NCI-H69 (cell line): Measurements from ENCODE around the gene DPCD.

Experiments used
- DNase-seq: peaks from one replicate; lab custom pipeline; 2025; lab: John Stamatoyannopoulos, UW

Gene DPCD

DNA sequence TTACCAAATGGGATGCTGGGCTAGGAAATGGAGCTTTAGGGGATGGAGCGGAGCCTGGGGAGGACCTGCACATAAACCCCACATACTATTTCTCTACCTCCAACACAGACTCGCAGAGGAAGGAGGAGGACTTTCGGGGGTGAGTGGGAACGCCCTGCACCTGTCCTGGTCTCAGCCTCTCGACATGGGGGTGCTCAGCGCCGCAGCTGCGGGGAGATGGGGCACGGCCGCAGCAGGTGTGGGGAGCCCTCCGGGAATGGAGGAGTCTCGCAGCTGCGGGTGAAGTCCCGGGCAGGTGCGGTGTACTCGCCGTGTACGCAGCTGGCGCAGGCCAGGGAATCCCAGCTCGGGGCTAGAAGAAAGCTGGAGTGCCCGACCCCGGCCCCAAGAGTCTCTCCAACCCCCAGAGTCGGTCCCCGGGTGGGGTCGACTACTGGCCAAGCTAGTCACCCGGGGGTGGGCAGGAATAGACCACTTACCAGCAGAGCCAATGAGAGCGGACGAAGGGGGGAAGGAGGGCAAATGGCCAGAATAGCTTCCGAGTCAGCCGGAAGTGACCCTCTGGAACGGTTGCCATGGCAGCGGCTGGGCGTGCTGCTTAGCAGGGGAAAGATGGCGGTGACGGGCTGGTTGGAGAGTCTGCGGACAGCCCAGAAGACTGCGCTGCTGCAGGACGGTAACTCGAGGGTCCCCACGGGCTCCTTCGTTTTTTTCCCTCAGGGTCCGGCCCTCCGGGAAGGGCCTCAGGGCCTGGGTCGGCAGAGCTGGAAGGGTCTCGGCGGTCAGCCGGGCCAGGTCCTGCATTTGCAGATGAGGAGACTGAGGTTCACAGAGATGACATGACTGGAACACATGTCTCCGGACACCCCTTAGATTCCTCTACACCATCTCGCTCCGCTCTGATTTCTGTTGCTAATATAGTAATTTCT, at the start of gene DPCD, which contains the start of gene POLL:
Gene DPCD, plus strand, starts transcription at position 597 of the 929 bp plus-strand sequence. Its CDS starts 16 bp downstream, at position 613.
Gene POLL, minus strand, starts transcription at position 533 of the 929 bp plus-strand sequence. CDS start 897 bp downstream, outside the sequence.
- DNase-seq: peak; percentile 90

DNA sequence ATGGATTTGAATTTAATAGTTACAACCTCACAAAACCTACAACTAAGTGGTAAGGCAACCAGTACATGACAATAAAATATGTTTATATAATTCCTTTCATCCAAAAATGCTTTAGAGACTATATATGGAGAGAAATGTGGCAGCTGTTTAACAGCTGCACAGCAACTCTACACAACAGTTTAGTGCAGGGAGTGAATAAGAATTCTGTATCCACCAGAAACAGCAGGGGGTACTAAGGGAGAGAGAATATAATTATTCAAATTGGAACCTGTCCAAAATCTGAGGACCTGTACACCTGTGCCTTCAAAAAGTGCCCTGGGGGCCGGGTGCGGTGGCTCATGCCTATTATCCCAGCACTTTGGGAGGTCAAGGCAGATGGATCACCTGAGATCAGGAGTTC, 49.7 kb upstream of the DPCD start:
- DNase-seq: peak; percentile 90

DNA sequence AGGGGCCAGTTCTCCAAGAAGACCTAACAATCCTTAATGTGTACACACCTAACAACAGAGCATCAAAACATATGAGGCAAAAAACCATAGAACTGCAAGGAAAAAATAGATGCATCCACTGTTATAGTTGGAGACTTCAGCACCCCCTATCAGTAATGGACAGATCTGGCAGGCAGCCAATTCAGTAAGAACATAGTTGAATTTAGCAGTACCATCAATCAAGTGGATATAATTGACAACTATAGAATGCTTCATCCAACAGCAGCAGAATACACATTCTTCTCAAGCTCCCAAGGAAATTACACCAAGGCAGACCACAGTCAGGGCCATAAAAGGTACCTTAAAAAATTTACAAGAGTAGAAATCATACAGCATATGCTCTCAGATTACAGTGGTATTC, 42.2 kb upstream of the DPCD start:
- peak; percentile 64 for DNase-seq

DNA sequence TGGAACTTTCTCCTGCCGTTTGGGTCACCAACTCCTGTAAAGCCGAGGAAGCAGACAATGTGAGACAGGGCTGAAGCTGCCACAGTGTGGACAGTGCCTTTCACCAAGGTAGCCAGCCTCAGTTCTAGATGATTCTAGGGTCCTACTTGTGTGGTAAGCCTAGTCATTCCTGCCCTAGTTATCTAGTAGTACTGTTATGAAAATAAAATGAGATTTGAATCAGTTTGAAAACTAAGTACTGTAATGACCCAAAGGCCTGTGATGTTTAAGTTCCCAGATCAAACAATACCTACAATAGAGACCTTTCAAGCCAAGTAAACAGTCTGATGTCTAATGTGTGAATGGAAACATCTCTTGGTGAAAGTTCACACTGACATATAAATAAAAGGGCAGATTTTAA, 37.2 kb upstream of the DPCD start:
- DNase-seq: no peak

DNA sequence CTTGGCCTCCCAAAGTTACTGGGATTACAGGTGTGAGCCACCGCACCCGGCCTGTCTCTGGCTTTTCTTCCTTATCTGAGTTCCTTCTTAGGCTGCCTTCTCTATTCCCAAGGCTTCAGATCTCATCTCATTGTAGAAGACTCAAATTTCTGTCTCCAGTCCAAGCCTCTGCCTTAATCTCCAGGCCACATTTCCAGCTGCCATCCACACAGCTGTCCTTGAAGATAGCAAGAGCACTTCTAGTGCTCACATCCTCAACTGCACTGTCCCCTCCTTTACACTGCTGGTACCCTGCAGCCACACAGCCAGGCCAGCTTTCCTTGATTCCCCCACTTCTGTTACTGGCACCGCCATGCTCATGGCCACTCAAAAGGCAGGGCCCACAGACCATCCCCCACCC, 35.7 kb upstream of the DPCD start:
- no peak for DNase-seq

DNA sequence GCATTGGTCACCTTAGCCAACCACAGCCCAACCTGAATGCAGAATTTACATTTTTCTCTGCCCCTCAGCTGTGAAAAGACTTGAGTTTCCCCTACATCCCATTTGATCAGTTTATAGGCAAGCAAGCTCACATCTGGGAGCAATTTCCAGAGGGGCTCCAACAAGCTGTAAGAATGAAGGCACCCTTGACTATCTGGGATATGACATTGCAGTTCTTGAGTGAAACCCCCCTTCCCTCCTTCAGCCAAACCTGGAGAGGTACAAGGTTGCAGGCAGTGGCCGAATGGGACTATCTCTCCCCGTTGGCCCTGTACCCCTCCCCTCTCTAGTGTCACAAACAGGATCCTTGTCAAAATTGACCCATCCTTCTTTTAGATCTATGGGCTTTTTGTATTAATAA, 30.6 kb upstream of the DPCD start:
- no peak for DNase-seq

DNA sequence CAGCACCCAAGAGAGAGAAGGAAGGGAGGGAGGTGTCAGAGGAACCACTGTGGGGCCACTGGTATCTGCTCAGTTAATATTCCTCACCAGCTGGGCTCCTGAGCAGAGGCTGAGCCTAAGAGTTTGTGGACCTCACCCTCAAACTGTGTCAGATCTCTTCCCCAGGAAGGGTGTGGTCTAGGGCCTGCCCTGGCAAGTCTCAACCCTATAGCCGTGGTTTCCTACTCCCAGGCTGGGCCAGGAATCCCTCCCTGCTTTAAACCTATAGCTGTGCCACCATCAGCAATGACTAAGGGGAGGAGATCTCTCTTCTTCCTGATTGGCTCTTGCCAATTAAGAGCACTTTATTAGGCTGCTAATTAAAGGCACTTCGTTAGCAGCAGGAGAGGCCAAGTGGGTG, 29.9 kb upstream of the DPCD start:
- DNase-seq: peak; percentile 47

DNA sequence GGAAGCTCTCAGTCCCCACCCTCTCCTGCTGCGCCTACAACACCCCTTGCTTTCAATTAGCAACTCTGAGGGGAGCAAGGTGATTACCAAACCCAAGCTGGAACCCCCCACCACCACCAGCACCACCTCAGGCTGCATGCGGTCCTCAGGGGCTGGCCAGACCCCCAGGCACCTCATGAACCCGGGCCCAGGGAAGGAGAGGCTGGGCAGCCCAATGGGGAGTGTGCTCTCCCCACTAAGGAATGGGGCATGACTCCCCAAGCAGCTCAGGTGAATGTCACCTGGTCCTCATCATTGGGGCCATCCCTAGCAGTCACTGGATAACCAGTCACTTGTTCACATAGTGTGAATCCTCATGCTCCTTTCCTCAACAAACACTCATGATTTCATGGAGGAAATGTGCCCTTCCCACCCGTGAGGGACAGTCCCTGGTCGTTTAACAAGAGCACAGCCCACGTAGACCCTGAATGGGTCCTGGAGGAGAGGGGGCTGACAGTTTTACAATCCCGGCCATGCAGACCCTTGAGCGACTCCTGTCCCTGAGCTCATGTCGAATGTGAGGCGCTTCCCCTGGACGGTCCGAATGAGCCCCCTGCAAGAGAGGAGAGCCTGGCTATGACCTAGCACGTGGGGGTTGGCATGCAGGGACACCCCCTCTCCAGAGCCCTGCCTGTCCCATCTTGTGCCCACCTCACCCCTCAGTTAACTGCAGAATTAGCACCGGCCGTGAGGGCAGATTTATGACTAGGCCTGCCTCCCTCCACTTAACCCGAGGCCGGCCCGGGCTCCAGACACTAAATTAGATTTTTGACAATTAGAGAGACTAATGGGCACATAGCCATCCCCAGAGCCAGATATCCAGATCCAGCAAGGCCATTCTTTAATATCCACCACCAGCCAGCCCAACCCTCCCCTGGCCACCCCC, 29.2 kb upstream of the DPCD start:
- peak; percentile 27 for DNase-seq

DNA sequence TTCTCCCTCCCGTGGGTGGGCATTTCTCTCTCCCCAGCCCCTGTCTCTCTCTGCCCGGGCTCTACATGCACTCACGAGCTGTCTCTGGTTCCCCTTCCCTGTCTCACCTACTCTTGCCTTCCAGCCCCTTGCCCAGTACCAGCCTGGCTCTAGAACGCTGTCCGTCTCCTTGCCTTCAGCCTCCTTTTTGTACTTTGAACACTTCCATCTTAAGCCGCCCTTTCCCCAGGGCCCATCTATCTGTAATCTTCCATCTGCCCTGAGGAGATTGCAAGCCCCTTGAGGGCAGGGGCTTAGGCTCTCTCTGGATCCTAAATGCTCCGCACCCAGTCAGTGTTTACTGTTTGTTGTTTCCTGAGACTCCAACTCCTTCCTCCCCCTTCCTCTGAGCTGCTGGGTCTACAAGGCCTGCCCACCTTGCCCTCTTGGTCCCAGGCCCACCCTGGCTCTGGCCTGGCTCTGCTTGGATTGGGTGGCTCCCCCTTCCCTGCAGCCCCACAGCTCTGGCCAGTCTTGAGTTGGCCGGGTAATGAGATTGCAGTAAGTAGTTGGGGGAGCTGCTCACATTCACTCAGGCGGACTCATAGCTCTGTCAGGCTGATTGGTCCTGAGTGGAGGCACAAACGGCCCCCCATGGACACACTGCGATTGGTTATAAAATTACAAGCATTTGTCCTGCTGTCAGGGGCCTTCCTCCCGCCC, 28.4 kb upstream of the DPCD start:
- peak; percentile 33 for DNase-seq

DNA sequence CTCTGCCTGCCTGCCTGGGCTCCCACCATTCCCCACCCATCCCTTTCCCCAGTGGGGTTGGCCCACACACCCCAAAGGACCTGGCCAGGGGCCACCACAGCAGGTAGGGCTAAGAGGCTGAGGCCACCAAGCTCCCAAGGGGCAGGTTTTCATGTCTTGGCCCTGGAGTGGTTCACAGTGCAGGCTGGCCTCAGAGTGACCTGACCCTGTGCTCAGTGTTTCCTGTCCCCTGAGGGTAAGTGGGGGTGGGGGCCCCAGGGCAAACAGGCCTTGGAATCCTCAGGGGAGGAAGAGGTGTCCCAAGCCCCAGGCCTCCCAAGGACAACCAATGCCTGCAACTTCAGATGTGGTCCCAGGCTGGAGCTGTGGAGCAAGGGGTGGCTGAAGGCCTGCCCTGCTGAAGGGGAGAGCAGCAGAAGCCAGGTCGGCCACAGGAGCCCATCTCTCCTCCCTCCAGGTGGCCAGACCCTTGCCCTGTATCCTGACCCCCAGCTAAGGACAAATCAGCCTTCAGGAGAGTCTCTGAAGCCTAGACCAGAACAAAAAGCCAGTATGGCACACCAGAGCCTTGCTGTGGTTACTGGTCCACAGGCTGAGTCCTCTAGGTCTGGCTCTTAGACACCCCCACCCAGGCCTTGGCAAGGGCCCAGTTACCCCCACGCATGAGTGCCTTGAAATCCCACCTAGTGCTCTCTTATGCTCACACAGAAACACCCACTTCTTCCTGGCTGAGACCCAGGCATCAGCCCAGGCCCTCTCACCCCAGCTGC, 27.6 kb upstream of the DPCD start:
- DNase-seq: peak; percentile 87

DNA sequence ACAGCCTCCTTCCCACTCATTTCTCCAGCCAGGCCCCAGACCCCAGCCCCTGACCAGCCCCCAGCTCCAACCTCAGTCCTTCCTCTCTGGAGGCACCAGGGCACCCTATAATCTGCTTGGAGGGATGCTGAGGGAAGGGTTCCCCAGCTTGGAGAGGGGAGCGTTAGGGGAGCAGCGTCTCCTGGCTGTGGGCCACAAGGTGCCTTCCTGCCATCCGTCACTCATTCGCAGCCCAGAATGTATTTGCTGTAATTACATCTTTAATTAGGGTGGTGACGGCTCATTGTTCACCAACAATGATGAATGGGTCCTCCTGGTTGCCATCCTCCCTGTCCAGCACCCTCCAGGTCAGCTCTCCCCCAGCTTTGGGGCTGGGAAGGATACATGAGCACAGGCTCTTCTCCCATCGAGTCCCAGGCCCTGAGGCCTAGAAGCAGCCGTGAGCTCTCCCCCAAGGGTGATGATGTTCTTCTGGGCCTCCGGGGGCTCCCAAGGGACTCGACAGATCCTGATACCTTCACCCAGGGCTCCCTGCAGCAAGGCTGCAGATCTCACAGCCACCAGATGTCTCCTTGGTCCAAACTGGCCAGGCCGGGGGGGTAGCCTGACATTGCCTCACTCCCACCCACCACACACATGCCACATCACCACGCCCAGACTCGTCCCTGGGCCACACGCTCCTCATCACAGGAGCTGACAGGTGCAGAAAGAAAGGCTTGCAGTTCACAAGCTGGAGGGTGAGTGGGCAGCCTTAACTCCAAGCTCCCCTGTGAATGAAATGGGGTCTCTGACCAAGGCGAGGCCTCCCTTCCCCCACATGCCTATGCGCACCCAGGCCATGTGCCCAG, 26.8 kb upstream of the DPCD start:
- peak; percentile 90 for DNase-seq

DNA sequence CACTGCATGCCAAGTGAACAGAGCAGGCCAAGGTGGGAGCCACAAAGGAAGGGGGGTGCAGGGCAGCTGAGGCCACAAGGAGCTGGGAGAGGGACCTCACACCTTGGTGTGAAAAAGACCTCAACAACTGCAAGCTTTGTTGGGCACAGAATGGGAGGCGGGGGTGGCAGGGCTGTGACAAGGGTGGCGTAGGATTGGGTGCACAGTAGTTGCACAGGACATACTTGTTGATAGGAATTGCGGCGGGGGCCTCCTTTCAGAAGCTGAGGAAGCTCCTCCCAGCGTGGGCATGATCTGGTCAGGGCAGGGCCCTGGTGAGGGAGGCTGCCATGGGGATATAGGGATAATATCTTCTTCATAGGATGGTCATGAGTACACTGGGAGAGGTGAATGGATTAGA, 25.9 kb upstream of the DPCD start:
- no peak for DNase-seq

DNA sequence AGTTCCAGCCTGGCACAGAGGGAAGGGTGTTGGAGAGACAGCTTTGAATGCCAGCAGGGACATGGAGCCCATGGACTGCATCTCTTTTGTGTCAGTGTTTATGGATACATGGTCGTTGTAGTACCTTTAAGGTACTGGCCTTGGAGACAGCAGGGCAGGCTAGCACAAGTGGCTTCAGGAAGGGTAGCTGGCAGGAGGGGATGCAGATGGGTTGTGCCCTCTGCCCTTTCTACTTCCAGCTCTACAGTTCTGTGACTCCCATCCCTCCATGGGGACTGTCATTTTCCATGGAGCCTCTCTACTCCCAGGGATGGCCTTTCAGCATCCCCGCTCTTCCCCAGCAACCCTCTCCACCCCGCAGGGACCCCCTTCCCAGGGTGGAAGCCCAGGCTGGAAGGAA, 25.1 kb upstream of the DPCD start:
- DNase-seq: no peak

DNA sequence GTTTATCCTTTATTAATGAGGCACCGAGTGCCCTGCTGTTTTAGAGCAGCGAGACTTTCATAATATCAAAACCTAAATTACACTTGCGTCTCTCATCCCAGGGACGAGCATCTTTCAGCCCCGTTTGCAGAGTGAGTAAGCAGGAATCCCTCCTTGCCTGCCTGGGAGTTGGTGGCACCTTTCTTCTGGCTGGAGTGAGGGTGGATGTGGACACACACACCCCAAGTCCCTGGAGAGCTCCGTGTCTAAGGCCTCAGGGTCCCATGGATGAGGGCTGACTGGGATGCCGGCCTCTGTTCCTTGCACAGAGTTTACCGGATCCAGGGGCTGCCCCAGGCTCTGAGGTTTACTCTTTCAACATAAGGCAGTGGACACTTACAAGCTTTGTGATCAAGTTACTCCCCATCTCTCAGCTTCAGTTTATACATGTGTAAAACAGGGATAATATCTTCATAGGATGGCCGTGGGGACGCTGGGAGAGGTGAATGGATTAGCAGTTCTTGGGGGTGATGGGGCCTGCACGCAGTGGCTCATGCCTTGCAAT, 24.6 kb upstream of the DPCD start:
- no peak for DNase-seq

DNA sequence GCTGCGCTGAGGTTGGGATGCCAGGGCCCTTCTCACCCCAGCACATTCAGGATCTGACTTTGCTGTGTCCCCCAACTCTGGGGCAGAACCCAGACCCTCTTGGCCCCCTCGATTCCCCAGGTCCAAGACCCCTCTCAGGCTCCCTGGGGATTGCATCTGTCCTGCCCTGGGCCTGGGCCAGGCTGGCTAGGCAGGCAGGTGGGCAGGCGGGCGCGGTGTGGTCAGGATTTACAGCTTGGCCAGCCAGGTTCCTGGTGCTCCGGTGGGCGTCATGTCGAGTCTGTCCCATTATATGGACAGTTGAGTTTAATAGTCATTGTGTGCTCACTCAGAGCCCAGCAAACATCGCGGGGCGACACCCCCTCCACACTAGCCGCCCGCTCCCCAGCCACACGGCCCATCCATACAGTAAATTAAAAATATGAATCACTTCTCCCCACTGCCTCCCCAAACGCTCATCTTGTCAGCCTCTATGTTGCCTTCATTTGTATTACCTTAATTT, 23.6 kb upstream of the DPCD start:
- peak; percentile 74 for DNase-seq

DNA sequence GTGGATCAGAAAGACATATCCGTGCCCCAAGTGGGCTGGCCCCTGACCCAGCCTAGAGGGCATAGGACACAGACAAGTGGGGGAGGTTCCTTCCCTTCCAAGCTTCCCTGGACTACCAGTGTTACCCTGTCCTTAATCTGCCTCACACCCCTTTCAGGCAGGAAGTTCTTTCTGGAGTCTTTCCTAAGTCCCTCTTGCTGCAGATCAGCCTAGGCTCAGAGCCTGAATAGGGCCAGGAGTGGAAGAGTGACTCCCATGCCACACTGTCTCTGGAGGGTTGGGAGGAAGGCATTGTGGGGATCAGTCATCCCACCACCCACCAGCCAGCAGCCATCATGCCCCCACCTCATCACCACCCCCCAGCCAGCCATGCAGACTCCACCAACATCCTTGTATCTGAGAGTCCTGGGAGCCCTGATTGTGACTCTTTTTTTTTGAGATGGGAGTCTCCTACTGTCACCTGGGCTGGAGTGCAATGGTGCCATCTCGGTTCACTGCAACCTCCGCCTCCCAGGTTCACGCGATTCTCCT, 22.7 kb upstream of the DPCD start:
- DNase-seq: peak; percentile 28

DNA sequence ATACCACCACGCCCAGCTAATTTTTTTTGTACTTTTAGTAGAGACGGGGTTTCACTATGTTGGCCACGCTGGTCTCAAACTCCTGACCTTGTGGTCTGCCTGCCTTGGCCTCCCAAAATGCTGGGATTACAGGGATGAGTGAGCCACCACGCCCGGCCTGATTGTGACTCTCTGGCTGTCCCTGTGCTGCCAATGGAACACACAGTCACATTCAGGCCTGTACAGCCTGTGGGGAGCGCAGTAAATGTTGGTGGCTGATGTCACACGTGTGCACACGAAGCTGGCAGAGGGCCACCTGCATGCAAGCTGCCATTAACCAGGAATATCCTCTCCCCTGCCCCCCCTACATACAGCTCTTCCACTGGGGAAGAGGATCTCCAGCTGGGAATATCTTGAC, 22.2 kb upstream of the DPCD start:
- DNase-seq: no peak

DNA sequence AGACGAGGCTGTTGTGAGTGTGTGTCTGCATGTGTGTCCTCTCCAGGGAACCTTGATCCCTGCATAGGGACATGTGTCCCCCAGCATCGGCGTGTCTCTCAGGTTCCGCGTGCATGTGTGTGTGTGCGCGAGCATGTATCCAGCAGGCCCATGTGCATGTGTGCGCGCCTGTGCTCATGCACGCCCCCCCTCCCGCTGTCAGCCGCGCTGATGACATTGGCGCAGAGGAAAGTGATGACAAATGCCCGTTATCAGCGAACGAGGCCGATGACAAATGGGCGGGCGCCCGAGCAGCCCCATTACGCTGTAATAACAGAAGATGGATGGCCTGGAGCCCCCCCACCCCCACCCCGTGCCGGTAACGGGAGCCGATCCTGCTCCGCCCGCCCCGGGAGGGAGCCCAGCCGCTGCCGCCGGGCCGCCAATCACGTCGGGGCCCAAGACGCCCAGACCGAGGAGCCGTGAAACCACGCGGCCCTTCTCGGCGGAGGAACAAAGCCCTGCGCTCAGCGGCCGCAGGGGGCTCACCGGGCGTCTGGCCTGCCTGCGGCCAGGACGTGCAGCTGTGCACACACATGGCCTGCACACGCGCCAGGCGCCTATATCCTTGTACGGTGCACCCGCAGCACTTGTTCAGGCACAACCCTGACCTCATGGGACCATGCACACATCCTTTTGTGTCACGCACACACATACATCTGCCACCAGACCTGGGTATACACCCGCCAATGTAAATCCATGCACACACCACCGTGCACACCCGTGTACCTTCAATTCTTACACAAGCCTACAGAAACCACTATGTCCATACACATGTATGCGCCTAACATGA, 21.6 kb upstream of the DPCD start:
- DNase-seq: peak; percentile 89
